ENCODE results near the gene RPS10.

DNA sequence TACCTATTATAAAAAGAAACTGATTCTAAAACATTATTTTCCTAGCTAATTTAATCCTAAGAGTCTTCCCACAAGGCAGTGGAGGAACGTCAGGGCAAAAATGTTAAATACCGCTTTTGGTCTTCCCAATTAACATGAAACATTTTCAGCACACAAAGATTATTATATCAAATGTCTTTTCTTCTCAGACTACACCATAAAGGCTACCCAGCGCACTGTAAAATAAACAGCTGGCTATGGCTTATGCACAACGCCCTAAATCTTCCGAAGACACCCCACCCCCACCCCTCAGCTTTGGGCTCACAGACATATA, 34.4 kb downstream of the RPS10 start:
- no peak for TF ChIP-seq POLR2A (IDR thresholded peaks at IDR 0.05; ENCODE audit: low read depth, low read length)
- TF ChIP-seq POLR2AphosphoS5 (IDR thresholded peaks at IDR 0.05; ENCODE audit: low read depth, low read length), result no peak
- TF ChIP-seq TAF1 (IDR thresholded peaks at IDR 0.05; ENCODE audit: borderline replicate concordance, low read depth, low read length), result no peak
